ENCODE results near the gene VSTM1.

The VSTM1 gene

DNA sequence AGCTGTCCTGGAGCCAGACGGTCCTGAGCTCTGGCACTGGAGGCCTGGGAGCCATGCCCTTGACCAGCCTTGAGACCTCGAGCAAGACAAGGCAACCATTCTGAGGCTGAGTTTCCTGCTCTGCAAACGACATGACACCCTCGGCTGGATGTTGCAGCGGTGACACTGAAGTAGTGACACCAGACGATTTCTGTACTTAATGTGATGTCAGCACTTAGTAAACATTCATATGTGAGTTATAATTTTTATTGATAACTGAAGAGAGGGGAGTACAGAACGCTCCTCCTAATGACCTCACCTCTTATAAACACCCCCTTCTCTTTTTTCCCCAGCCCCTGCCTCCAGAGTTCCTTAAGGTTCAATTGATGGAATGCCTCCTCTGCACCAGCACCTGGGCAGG, 44.8 kb upstream of the VSTM1 start:
- TF ChIP-seq ZBTB20 (tag by site-specific recombination; IDR thresholded peaks at IDR 0.05) (no peak), ELK4 (IDR thresholded peaks at IDR 0.05; ENCODE audit: borderline replicate concordance, low read depth, low read length) (no peak), ZNF433 (tag by site-specific recombination; IDR thresholded peaks at IDR 0.05; ENCODE audit: low read depth) (no peak), ZNF391 (tag by site-specific recombination; IDR thresholded peaks at IDR 0.05; ENCODE audit: borderline replicate concordance, low read depth) (no peak), BCL6B (tag by site-specific recombination; IDR thresholded peaks at IDR 0.05) (no peak), BCL11B (tag by site-specific recombination; IDR thresholded peaks at IDR 0.05; ENCODE audit: low read depth) (no peak), PRDM4 (tag by site-specific recombination; IDR thresholded peaks at IDR 0.05) (no peak), ZNF596 (tag by site-specific recombination; IDR thresholded peaks at IDR 0.05) (no peak), ZNF791 (tag by site-specific recombination; IDR thresholded peaks at IDR 0.05) (no peak), HOXC10 (CRISPR knock-in tag; IDR thresholded peaks at IDR 0.05) (no peak), ZNF558 (tag by site-specific recombination; IDR thresholded peaks at IDR 0.05) (no peak), ZNF140 (tag by site-specific recombination; IDR thresholded peaks at IDR 0.05) (no peak)
- TF ChIP-seq, protein P1, sequence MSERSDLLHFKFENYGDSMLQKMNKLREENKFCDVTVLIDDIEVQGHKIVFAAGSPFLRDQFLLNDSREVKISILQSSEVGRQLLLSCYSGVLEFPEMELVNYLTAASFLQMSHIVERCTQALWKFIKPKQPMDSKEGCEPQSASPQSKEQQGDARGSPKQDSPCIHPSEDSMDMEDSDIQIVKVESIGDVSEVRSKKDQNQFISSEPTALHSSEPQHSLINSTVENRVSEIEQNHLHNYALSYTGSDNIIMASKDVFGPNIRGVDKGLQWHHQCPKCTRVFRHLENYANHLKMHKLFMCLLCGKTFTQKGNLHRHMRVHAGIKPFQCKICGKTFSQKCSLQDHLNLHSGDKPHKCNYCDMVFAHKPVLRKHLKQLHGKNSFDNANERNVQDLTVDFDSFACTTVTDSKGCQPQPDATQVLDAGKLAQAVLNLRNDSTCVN (tag by site-specific recombination; optimal IDR thresholded peaks at IDR 0.05): no peak
- TF ChIP-seq, protein P2, sequence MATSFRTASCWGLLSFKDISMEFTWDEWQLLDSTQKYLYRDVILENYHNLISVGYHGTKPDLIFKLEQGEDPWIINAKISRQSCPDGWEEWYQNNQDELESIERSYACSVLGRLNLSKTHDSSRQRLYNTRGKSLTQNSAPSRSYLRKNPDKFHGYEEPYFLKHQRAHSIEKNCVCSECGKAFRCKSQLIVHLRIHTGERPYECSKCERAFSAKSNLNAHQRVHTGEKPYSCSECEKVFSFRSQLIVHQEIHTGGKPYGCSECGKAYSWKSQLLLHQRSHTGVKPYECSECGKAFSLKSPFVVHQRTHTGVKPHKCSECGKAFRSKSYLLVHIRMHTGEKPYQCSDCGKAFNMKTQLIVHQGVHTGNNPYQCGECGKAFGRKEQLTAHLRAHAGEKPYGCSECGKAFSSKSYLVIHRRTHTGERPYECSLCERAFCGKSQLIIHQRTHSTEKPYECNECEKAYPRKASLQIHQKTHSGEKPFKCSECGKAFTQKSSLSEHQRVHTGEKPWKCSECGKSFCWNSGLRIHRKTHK (tag by site-specific recombination; IDR thresholded peaks at IDR 0.05): no peak
- TF ChIP-seq, protein P3, sequence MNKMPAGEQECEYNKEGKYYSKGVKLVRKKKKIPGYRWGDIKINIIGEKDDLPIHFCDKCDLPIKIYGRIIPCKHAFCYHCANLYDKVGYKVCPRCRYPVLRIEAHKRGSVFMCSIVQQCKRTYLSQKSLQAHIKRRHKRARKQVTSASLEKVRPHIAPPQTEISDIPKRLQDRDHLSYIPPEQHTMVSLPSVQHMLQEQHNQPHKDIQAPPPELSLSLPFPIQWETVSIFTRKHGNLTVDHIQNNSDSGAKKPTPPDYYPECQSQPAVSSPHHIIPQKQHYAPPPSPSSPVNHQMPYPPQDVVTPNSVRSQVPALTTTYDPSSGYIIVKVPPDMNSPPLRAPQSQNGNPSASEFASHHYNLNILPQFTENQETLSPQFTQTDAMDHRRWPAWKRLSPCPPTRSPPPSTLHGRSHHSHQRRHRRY (tag by site-specific recombination; IDR thresholded peaks at IDR 0.05): no peak
- H3K4me3 ChIP-seq (ENCODE audit: low read depth, low read length): no peak overlapping the region
- peaks cover 75 to 82% of the 10 kb centered on the region in 2 experiments for H3K36me3 ChIP-seq (ENCODE audit: control insufficient read depth in 2 of 2, insufficient read depth in 1 of 2, low read length in 2 of 2)
- ChIA-PET POLR2A (interaction anchor here (1.7 kb wide), 1 partner anchor 29 kb away, joined by 5 read pairs; the partner anchor contains the start of gene CNOT3), CTCF (interaction anchor here (0.5 kb wide), 1 partner anchor 255 kb away, joined by 7 read pairs; no protein-coding TSS in a partner anchor)
- no peak overlapping the region for H3K27ac ChIP-seq (ENCODE audit: extremely low read depth, low read depth, low read length)
- peaks cover 2% of the 10 kb centered on the region; the same call in 1 of the 2 replicates for H3K4me1 ChIP-seq (ENCODE audit: control insufficient read depth, insufficient read depth, low read length)
- H3K9me3 ChIP-seq (ENCODE audit: control insufficient read depth, insufficient read depth, low read depth, low read length): no peaks in the 10 kb centered on the region
